GM19025 (cell line): Measurements from ENCODE around the gene SNX22.

Experiments used
- ATAC-seq: cut with Tn5 transposase; IDR thresholded peaks from one replicate; pipeline ENCODE4 v1.9.1; 2021; ENCODE audit warnings: mild to moderate bottlenecking, low read depth, moderate library complexity; ENCODE audit not compliant: unreplicated experiment

SNX22 gene

DNA sequence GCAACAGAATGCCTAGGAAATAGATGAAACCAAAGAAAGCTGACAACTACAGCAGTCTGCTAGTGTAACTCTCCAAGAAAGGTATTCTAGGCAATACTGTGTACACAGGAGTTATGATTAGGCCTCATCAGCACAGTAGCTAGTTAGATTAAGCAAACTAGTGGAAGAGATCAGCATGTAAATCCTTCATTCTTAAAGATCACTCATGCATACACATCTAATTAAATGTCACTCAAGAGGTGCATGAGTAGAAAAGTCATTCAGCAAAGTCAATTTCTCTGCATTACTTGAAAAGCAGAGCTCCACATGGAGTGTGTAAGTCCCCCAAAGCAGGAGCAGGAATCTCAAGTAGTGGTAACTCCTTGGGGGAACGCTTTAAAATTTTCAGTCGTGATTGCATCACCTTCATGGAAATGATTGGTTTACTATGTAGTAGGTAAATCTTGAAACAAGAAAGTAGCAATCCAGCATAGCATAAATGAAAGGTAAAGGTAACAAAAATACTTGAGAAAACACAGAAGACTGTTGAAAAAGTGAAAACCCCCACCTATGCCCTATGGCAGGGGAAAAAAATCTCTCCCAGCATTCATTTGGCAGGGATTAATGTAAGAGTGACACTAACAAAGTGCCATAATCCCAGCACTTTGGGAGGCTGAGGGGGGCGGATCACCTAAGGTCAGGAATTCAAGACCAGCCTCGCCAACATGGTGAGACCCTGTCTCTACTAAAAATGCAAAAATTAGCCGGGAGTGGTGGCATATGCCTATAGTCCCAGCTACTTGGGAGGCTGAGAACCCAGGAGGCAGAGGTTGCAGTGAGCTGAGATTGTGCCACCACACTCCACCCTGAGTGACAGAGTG, 40.7 kb downstream of the SNX22 start:
- ATAC-seq = no peak

- no peak for ATAC-seq
These were observed 42.4 kb downstream of the SNX22 start for GRCh38 chr15:64193971-64194370.

DNA sequence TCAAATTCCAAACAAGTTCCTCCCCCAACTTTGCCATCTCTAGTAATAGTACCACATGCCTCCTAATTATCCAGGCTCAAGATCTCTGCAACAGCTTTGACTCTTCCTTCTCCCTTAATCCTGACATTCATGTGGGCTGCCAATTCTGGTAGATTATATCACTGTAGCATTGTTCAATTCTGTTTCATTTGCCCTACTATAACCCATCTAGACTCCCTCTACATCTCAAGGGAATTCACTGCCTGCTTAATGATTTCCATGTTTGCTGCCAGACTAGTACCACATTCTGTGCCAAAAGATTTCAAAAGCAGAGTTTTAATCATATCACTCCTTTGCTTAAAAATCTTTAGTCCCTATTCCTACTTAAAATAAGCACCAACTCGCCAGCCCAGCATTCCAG, 45.9 kb downstream of the SNX22 start:
- no peak for ATAC-seq

DNA sequence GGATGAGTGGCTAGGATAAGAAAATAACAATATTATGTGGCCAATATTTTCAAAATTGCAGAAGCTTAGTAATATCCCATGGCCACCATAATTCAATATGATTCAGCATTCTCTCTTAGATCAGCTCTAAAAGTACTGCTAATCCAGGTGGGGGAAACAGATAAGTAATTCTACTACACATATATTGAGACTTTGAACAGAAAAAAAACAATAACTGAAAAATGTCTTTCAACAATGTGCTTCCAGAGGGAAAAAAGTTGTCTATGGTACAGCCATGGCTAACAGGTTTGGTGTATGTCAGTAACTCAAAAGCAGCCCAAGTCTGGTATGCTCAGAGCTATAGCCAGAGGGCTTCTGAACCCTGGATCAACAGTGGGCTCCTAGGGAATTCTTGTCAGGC, 53.7 kb downstream of the SNX22 start:
- ATAC-seq = no peak
